Stimulated activated CD8-positive, alpha-beta memory T cell treated with anti-CD3 and anti-CD28 coated beads, Interleukin-15, amount 100 ng/mL, for 24 hours (primary cell): ENCODE results near the gene STXBP5.

Experiments used
- DNase-seq: peaks from one replicate; pipeline ENCODE4 v3.0.0-alpha.2; 2020; ENCODE audit warnings: low read depth

Gene STXBP5

DNA sequence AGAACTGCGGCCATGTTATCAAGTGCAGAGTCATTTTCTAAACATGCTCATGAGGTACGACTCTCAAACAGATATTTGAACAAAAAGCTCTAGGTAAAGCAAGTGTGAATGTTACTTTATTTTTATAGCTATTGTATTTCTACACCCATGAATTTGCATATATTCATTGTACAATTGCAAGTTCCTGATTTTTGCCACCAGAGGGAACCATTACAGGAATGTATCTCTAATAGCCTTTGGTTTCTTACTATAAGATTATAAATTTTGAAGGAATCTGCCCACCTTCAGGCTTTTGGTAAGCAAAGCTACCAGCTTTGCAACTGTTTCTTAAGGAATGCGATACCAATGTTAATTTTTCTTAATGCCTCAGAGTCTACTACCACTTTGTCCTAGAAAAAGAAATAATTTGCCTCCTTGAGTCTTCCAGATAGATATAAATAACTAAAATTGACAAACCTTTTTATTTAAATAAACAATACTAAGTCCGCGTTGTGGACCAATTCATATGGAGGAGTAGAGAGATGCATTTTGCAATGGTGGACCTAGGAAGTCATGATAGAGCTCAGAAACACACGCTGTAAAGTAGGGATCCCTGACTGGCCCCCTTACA is 178.8 kb downstream of the STXBP5 start:
- no peak for DNase-seq

DNA sequence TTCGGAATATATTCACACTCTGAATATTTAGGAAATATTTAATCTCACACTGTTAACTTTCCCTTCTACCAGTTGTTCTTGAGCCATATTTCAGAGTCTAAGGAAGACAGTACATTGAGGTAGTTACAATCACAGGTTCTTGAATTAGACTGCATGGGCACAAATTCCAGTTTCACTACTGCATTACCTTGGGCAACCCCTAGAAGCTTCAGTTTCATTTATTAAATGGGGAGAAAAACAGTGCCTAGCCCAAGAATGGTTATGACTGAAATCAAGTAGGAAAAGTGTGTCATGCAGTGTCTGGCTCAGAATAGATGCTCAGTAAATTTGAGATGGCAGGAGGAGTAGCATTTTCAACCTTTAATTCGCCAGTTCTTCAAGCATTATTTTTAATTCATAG is 179.8 kb downstream of the STXBP5 start:
- no peak for DNase-seq

DNA sequence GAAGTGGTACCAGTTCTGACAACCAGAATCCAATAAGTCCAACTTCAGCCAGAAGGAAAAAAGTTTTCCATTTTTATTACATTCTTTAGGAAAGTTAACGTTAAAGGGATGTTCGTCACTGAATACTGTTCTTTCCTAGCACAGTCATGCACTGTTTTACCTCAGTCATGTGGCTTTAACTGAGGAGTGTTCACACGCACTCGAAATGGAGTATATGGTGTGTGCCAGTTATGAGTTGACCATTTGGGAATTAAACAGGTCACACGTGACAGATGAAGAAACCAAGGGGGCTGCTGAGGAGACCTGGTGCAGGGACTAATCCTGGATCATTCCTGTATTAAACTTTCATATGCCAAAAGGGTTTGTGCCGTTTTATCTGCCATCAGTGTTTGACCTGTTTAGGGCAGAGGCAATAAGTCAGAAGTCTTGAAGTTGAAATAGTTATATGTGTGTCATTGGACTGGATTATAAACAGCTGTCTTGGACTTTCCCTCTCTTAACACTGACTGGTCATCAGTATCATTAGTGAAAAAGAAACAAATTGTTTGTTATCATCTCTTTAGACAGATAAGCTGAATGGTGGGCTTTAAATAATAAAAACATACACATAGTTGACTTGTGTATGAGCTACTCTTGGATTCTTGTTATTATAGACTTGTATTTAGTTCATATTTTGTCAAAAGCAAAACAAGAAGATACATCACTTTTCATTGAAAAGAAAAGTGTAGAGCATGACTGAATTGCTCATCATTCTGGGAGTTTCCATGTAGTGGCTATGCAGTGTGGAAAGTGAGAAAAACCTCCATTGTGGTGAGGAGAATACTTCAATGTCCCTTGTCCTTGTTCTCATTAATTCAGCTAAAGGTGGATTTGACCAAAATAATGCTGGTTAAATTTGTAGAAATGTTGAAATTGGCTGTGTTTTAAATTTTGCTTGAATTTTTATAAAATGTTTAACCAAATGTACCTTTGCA is 180.8 kb downstream of the STXBP5 start:
- DNase-seq: no peak

DNA sequence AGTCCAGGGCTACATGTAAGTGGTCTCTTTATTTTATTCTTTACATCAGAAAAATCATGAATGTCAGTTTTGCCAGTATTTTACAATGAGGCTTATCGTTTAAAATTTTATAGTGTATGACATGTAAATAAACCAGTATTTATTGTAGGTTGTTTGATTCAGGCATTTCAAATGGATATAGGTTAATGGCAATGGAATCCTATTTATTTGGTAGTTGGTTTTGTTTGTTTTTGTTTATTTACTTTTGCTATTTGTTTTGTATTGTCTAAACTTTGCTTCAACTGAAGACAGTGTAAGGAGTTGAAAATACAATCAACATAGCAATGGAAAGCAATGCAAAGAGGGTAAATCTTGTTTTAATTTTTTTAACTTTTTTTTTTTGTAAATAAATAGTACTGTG is 185.2 kb downstream of the STXBP5 start:
- no peak for DNase-seq

DNA sequence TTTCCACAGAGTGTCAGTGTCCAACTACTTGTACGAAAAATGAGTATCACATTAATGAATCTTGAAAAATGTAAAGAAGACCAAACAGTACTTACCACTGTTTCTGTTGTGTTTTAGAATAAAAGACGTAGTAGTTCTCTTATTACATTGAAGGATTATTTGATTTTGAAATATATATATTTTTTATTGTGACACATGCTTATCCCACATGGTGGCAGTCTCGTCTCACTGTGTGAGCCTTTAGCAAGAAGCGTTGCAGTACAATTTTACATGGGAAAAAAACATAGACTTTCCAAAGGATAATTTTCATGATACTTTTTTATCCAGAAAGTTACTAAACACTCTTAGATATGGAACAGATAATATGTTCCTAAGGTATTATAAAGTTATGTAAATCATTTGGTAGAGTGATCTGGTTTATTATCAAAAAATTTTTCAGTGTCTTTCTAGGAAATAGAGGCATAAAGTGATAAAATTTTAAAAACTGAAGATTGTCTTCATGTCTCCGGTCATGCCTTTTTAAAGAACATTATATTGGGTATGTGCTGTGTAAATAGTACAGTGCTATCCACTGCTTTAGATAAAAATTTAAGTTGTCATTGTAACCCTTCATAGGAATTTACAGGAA is 186.8 kb downstream of the STXBP5 start:
- no peak for DNase-seq

DNA sequence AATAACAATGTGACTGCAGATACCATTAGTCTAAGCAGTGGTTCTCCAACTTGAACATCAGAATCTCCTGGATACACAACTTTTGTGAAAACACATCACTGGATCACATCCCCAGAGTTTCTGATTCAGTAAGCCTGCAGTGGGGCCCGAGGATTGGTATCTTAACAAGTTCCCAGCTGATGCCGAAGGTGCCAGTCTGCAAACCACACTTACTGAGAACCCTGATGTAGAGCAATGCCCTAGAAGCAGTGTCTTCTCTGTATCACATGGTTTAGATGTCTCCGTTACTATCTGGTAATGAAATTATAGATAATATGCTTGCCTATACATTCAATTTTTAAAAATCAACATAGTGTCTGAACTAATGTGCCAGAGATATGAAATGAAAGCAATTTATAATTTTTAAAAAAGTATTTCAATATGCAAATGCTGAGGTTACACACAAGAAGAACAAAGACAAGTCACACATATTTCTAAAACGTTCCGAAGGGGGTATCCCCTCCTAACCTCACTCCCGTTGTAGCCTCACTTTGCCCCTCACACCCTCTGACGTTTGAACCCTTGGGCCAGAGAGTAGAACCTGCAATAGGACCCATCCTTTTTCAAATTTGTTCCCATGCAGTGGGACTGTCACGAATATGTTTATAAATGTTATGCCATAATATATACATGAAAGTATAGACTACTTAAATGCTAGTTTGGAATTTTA is 188.9 kb downstream of the STXBP5 start:
- DNase-seq: no peak

DNA sequence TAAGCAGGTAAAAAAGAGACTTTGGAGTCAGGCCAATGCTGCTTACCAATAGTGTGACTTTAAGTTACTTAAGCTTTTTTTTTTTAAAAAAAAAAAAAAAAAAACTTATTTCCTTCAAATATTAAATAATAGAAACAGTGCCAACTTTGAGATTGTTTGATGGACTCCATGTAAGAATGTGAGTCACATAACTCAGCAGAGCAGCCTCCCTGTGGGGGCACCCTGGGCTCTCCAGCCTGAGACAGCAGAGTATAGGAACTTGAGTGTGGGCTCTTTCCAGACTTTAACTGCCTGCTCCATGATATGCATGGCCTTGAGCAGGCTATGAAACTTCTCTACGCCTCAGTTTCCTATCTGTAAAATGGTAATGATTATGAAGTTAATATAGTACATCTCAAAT is 190.9 kb downstream of the STXBP5 start:
- no peak for DNase-seq

DNA sequence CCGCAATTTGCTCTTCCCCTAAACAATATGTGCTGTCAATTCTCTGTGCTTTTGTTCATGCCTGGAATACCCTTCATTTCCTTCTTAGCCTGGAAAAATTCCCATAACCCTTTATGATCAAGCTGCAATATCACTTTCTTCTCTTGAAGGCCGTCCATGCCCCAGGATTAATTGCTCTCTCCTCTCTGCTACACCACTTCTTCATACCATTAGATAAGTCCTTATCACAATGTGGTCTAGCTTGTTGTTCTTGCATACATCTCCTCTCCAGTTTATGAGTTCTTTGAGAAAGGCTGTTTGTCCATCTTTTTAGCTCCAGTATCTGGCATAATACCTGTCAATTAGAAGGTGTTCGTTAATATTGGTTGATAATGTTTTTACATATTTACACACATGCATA is 193.1 kb downstream of the STXBP5 start:
- no peak for DNase-seq

DNA sequence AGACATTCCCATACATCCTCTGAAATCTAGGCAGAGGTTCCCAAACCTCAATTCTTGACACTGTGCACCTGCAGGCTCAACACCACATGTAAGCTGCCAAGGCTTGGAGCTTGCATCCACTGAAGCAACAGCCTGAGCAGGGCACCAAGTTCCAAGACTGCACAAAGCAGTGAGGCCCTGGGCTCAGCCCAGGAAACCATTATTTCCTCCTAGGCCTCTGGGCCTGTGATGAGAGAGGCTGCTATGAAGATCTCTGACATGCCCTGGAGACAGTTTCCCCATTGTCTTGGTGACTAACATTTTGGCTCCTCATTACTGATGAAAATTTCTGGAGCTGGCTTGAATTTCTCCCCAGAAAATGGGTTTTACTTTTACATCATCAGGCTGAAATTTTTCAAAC is 196.8 kb downstream of the STXBP5 start:
- DNase-seq: no peak

DNA sequence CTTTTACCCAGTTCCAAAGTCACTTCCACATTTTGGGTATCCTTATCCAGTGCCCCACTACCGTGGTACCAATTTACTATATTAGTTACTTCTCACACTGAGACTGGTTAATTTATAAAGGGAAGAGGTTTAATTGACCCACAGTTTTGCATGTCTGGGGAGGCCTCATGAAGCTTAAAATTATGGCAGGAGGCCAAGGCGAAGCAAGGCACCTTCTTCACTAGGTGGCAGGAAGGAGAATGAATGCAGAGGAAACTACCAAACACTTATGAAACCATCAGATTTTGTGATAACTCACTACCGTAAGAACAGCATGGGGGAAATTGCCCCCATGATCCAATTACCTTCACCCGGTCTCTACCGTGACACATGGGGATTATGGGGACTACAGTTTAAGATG is 197.6 kb downstream of the STXBP5 start:
- DNase-seq: no peak

DNA sequence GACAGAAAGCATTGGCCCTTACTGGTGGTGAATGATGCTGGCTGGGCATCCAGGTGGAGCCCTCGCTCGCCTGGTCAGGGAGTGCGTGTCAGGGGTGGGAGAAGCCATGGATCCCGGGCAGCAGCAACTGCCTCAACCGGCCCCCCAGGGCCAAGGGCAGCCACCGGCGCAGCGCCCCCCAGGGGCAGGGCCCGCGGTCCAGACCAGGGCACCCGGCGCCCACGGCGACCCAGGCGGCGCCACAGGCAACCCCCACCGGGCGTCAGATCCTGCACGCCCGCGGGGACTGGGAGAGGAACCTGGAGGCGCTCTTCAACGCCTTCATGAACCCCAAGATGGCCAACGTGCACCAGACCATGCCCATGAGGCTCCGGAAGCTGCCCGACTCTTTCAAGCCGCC is 202.6 kb downstream of the STXBP5 start:
- DNase-seq: no peak

DNA sequence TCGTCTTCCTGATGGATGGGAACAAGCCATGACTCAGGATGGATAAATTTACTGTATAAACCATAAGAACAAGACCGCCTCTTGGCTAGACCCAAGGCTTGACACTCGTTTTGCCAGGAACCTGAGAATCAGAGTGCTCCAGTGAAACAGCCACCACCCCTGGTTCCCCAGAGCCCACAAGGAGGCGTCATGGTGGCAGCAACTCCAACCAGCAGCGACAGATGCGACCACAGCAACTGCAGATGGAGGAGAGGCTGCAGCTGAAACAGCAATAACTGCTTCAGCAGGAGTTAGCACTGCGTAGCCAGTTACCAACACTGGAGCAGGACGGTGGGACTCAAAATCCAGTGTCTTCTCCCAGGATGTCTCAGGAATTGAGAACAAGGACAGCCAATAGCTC is 203.4 kb downstream of the STXBP5 start:
- DNase-seq: no peak

DNA sequence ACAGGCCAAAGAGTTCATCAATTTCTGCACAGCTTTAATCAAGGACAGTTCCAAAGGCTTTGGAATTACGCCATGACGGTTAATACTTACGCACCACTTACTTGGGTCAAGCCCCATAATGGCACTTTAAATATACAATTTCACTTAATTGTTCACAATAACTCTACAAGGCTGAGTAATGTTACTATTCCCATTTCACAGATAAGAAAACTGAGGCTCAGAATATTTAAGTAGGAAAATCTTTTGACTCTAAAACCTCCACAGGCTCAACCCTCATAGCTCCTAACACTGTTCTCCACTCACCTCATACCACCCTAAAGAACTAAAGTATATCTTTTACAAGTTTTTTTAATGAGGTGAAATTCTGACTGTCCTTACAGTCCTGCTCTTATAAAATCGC is 212.4 kb downstream of the STXBP5 start:
- no peak for DNase-seq

DNA sequence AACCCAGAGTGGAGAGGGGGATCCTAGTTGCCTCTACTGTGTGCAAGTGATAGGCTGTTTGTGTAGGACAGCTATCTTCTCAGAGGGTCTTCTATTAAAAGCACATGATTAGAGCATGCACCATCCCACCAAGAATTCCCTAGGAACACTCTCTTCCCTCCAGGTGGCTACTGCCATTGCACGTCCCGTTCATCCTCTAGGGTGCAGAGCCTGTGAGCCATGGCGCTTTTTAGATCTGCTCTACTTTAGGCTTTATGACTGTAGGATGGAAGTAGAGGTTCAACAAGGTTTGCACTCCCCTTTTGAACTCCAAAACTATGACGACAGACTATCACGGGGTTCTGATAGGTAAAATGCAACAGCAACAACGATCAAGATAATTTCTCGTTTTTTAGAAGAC is 213.7 kb downstream of the STXBP5 start:
- no peak for DNase-seq

DNA sequence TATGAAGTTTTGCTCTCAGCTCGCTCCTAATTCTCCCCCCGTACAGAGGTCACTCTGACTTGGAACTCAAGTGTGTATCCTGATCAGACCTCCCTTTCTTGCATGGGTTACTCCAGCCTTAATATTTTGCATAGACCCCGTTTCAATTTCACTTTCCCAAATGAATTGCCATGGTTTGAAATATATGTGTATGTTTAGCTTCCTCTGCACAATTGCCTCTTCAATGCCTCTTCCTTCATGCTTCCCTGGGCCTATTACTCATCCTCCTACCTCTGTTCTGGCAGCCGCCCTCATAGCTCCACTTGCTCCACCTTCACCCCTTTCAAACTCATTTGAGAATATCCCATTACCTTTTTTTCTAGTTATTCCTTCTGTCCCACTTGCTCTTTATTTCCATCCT is 214.3 kb downstream of the STXBP5 start:
- no peak for DNase-seq

DNA sequence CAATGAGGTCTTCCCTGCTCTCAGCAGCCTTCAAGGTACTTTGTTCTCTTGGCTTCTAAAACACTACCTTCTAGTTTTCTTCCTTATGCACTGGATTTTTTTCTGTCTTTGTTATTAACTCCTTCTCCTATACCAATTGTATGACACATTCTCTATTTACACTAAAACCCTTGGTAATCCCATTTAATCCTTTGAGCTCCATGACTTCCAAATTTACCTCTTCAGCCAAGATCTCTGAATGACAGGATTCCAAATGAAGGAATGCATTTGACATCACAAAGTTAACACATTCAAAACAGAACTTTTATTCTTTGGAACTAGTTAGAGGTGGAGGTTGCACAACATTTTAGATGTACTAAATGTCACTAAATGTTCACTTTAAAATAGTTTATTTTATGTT is 217.7 kb downstream of the STXBP5 start:
- DNase-seq: no peak

DNA sequence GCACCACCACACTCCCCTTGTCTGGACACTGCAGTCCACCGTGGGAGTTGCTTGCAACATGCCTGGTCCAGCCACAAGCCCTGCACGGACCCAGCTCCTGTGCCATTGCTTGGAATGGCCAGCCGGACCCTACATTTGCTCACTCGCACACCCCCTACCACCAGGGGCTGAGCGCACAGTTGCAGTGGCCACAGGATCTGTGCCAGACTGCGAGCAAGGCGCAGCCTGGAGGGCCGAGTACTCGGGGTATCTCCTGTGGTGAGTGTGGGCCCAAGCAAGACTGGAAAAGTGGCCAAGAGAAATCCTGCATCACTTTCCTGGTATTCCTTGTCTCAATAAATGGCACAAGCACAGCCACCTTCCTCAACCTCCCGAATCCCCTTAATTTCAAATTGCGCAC is 218.9 kb downstream of the STXBP5 start:
- no peak for DNase-seq

DNA sequence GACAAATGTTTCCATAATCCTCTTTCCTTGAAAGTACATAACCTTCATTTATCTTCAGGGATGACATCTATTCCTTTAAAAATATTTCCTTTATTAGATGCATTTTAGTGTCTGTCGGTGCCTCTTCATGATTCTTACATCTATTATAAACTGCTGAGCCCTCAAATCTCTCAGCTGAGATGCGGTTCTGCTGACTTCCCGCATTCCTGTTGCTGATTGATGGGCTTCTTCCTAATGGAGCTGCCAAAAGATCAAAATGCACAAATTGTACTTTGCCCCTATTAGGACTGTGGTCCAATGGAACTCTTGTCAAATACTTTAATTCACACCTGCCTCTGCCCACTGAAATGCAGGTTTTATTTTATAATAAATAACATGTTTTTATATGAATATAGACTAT is 225.6 kb downstream of the STXBP5 start:
- DNase-seq: no peak

DNA sequence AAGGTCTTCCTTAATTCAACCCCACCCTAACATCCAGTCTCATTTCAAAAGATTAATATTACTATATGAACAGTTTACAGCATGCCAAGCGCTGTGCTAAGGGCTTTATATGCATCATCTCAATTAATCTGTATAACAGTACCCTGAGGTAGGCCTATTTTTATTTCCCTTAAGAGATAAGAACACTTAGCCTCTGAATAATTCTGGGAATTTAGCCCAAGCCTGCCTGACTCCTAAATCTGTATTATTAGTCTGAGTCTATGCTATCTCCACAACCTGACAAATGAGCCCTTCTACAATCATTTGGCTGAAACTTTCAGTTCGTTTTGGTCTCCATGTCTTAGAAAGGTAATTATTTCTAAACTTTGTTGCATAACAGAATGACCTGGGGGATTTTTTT is 226.6 kb downstream of the STXBP5 start:
- no peak for DNase-seq

DNA sequence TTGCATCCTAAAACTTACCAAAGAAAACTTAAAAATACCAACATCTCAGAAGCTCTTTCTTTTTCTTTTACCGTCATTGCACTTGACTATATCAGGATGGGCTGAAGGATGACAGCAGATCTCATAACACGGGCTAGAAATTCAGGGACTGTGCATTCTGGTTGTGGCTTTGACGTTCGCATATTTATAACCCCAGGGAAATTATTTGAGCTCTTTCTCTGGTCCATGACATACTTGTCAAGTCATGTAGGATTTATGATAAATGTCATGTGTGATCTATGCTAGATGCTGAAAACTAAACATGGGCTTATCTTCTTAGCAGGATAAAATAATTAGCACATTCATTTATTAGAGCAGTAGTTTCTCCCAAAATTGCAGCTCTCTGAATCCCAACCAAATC is 229.9 kb downstream of the STXBP5 start:
- no peak for DNase-seq

DNA sequence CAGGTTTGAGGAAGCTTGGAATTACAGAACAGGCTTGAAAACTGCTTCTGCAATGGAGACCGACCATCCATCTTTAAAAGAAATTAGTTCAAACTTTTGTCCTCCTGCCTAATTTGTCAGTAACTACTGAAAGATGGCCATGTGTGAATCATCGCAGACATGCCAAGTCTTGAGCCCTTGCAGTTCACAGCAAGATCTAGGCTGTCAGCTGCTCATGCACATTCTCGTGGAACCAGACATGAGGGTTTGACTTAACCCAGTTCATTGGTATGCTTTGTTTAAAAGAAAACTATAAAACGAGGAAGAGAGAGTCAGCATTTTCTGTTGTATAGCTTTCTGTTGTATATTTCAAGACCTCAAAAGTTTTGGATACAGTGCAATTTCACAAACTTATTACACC is 230.3 kb downstream of the STXBP5 start:
- no peak for DNase-seq

DNA sequence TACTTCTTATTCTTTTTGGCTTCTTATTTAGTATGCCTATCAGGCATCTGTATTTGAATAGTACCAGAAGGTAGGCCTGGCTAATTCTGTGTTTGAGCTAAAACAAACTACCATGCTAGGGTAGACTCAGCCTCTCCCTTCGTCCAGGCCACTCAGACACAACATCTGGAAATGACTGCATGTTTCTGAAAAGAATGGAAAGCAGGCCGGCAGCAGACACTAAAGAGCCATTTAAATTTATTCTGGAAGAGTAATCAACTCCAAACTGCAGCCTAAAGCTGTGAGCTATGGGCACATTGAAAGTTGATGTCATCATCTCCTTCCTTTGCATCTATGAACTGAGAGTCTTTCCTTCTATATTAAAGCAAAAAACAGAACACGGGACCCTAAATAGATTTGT is 233.4 kb downstream of the STXBP5 start:
- no peak for DNase-seq
